K562 (cell line): ENCODE results near the gene TBC1D9. TPM values are rescaled to one million over a fixed set of nuclear protein-coding genes. Genes with fewer than 3 reads are reported as not detected.

ENCODE experiments used
- ATAC-seq: fragments of 200-7000 bp; cut with Tn5 transposase; 3 replicates; pipeline ENCODE4 v1.9.1; 2020; ENCODE audit warnings: moderate library complexity
- BruUV-seq: library from RNA; stranded (reverse); fragments of 400-500 nt; replicated peaks from 2 replicates; lab custom pipeline; 2021; lab: Mats Ljungman, UMichigan
- CTCF ChIA-PET: fragments of 300-600 bp; formaldehyde crosslinking; extraction: SDS; loops from one replicate; lab custom pipeline; 2021; ENCODE audit warnings: low intra/inter-chr PET ratio; lab: Yijun Ruan, JAX
- POLR2A ChIA-PET: fragments of 300-600, 350-650 bp; sonication (Branson Sonifier 250); formaldehyde crosslinking; extraction: SDS; loops from one replicate; lab custom pipeline; 2021; ENCODE audit warnings: antibody characterized with exemption, inconsistent platforms; lab: Yijun Ruan, JAX
- DNase-seq, 4 experiments: peaks; one replicate each; pipeline versions ENCODE4 v3.0.0 to v3.0.0-alpha.2; 2011 to 2018; ENCODE audit warnings: low spot score in 3 of 4, mixed read lengths in 3 of 4; ENCODE audit errors: extremely low read depth in 1 of 4
- FAIRE-seq: peaks from 2 replicates; lab custom pipeline; 2011; peaks lifted over from hg19 to GRCh38; lab: Jason Lieb, UNC
- H2AFZ ChIP-seq: 2 replicates; pipeline ENCODE4 v1.6.0; 2011; ENCODE audit warnings: low read depth, low read length, control low read depth, inconsistent platforms
- H3K27ac ChIP-seq: fragments of 200-600 bp; 3 replicates; pipeline ENCODE4 v1.8.0; 2011; ENCODE audit warnings: low read depth, mild to moderate bottlenecking, control low read depth, inconsistent platforms, low read length, moderate library complexity, mixed read lengths; ENCODE audit errors: extremely low read depth
- H3K27me3 ChIP-seq, 2 experiments: fragments of 300-600 bp in 1 of 2; 2 replicates in 1 of 2; 3 replicates in 1 of 2; pipeline versions ENCODE4 v1.6.0 to v1.8.0; 2011; ENCODE audit warnings: inconsistent platforms in 2 of 2, low read length in 2 of 2, mild to moderate bottlenecking in 1 of 2, mixed read lengths in 1 of 2, moderate library complexity in 1 of 2; ENCODE audit not compliant: control insufficient read depth in 2 of 2, insufficient read depth in 2 of 2
- H3K36me3 ChIP-seq: fragments of 300-600 bp; 3 replicates; pipeline ENCODE4 v1.8.0; 2011; ENCODE audit warnings: mild to moderate bottlenecking, low read length, inconsistent platforms; ENCODE audit not compliant: control insufficient read depth, insufficient read depth
- H3K4me1 ChIP-seq, 2 experiments: fragments of 200-600 bp in 1 of 2; replicated peaks in 1 of 2; 2 replicates in 1 of 2; 3 replicates in 1 of 2; pipeline versions ENCODE4 v1.5.1 to v1.8.0; 2011; ENCODE audit warnings: inconsistent platforms in 2 of 2, low read length in 2 of 2, mild to moderate bottlenecking in 1 of 2, mixed read lengths in 1 of 2, moderate library complexity in 1 of 2; ENCODE audit not compliant: control insufficient read depth in 2 of 2, insufficient read depth in 2 of 2
- H3K4me2 ChIP-seq: 2 replicates; pipeline ENCODE4 v1.6.1; 2011; ENCODE audit warnings: low read length, control low read depth, inconsistent platforms, mixed read lengths; ENCODE audit not compliant: insufficient read depth
- H3K4me3 ChIP-seq: fragments of 200-600 bp; sonication (generic), shearing (Covaris generic); 2 replicates; pipeline ENCODE4 v1.5.1; 2016; ENCODE audit warnings: control low read depth, inconsistent platforms
- H3K79me2 ChIP-seq: fragments of 200-600 bp; 3 replicates; pipeline ENCODE4 v1.8.0; 2011; ENCODE audit warnings: low read length, inconsistent platforms; ENCODE audit not compliant: control insufficient read depth, insufficient read depth
- H3K9ac ChIP-seq, 2 experiments: 2 replicates each; pipeline versions ENCODE4 v1.6.0 to v1.6.1; 2011; ENCODE audit warnings: low read depth in 2 of 2, low read length in 2 of 2, control low read depth in 1 of 2, inconsistent platforms in 1 of 2, mild to moderate bottlenecking in 1 of 2, mixed read lengths in 1 of 2; ENCODE audit not compliant: insufficient read depth in 1 of 2
- H3K9me1 ChIP-seq: one replicate; pipeline ENCODE4 v1.6.0; 2011; ENCODE audit warnings: inconsistent platforms, mild to moderate bottlenecking, low read length, moderate library complexity; ENCODE audit not compliant: control insufficient read depth, insufficient read depth
- H3K9me3 ChIP-seq: replicated peaks from 2 replicates; pipeline ENCODE4 v1.5.1; 2011; ENCODE audit warnings: low read depth, low read length, inconsistent platforms; ENCODE audit not compliant: control insufficient read depth, insufficient read depth
- H4K20me1 ChIP-seq: replicated peaks from 2 replicates; pipeline ENCODE4 v1.6.1; 2011; ENCODE audit warnings: low read length, inconsistent platforms, mixed read lengths; ENCODE audit not compliant: control insufficient read depth, insufficient read depth
- CBX2 ChIP-seq: fragments of 200-600 bp; sonication (generic); IDR thresholded peaks from one replicate; pipeline ENCODE4 v1.6.1; 2012; ENCODE audit warnings: mild to moderate bottlenecking, low read length, inconsistent platforms; ENCODE audit not compliant: insufficient read depth, poor library complexity, severe bottlenecking
- EZH2 ChIP-seq: IDR thresholded peaks from 2 replicates; pipeline ENCODE4 v1.6.1; 2012; ENCODE audit warnings: low read depth, mild to moderate bottlenecking, inconsistent platforms, low read length, borderline replicate concordance
- HBP1 ChIP-seq: fragments of 450-650 bp; formaldehyde crosslinking; IDR thresholded peaks from 2 replicates; pipeline ENCODE4 v1.4.0; 2022; ENCODE audit warnings: missing genetic modification characterization
- SAFB2 ChIP-seq: fragments of 200-400 bp; formaldehyde crosslinking; IDR thresholded peaks from 2 replicates; pipeline ENCODE4 v1.6.1; 2018; ENCODE audit warnings: borderline replicate concordance, low read length, low read depth, moderate library complexity; ENCODE audit not compliant: severe bottlenecking
- SLC30A9 ChIP-seq: fragments of 250-450 bp; sonication (Bioruptor Pico); IDR thresholded peaks from 2 replicates; pipeline ENCODE4 v1.8.0; 2022; ENCODE audit warnings: mild to moderate bottlenecking, moderate library complexity
- TAL1 ChIP-seq: fragments of 450-650 bp; IDR thresholded peaks from 2 replicates; pipeline ENCODE4 v1.6.1; 2016; ENCODE audit warnings: mild to moderate bottlenecking
- ZNF398 ChIP-seq: fragments of 250-450 bp; sonication (Bioruptor Pico); IDR thresholded peaks from 2 replicates; pipeline ENCODE4 v1.8.0; 2021; ENCODE audit warnings: moderate library complexity, mild to moderate bottlenecking, inconsistent platforms
- ZNF609 ChIP-seq: sonication (generic); formaldehyde crosslinking; IDR thresholded peaks from 2 replicates; pipeline ENCODE4 v1.8.1; 2023; ENCODE audit warnings: missing genetic modification reagents, mild to moderate bottlenecking, borderline replicate concordance
- ZNF699 ChIP-seq: fragments of 250-450 bp; sonication (Bioruptor Pico); IDR thresholded peaks from 2 replicates; pipeline ENCODE4 v1.8.0; 2021; ENCODE audit warnings: mild to moderate bottlenecking, moderate library complexity; ENCODE audit not compliant: insufficient replicate concordance
- WGBS: fragments of 100-300 bp; shearing (Covaris generic); methylation state at CpG from one replicate; pipeline ENCODE4 v1.1.6; 2016; ENCODE audit warnings: low coverage, mixed read lengths; ENCODE audit not compliant: insufficient coverage; ENCODE audit errors: missing lambda C conversion rate; 5-methylcytosine and 5-hydroxymethylcytosine counted together
- in situ Hi-C: fragments of 300-500 bp; cut with MboI; formaldehyde crosslinking; loops from 4 replicates; pipeline ENCODE4 v1.15.0; 2018; ENCODE audit warnings: inconsistent platforms, mixed read lengths
- intact Hi-C: fragments of 100-400 bp; cut with micrococcal nuclease; formaldehyde crosslinking; loops from 2 replicates; pipeline ENCODE4 v1.14.2; 2022
- polyA plus RNA-seq, 8 experiments: library from polyadenylated mRNA; depleted of rRNA in 4 of 8; stranded (reverse) in 5 of 8; unstranded in 3 of 8; fragments of >200 nt; fragmentation: Nextera tagmentation in 2 of 8; fragmentation: Illumina TruSeq in 1 of 8; extraction: Ambion mirVana in 2 of 8; extraction: Trizol in 1 of 8; gene quantifications; 2 replicates each; pipeline versions ENCODE4 v1.2.1 to v1.2.3, GENCODE V29; 2011 to 2014; ENCODE audit warnings: inconsistent platforms in 1 of 8, missing spikeins in 1 of 8
- total RNA-seq, 7 experiments: library from RNA; depleted of rRNA in 6 of 7; stranded (reverse); fragments of >200 nt in 6 of 7; fragmentation: Illumina TruSeq in 2 of 7; extraction: Trizol in 2 of 7; gene quantifications; 2 replicates each; pipeline versions ENCODE4 v1.2.1 to v1.2.3, GENCODE V29; 2011 to 2021; ENCODE audit warnings: low replicate concordance in 1 of 7

TBC1D9 gene
- total and polyA plus RNA-seq, 9 of the 15 experiments (the other 6 are each of a cell fraction or from before 2014, with no cell fraction given): 0.13 TPM; not detected in 8

- TF ChIP-seq ZNF609 (CRISPR knock-in tag) (no peak), SAFB2 (no peak), EZH2 (no peak)
These were observed 111.6 kb downstream of the TBC1D9 start (continued) for GRCh38 chr4:140644470-140645185.

- in situ Hi-C loops: no loop called here
- FAIRE-seq: no peak
- BruUV-seq: no TSS peak
- no peak for TF ChIP-seq HBP1 (CRISPR knock-in tag)
- no peak for TF ChIP-seq ZNF699 (CRISPR knock-in tag)
- TF ChIP-seq TAL1: no peak
- no peak for TF ChIP-seq ZNF398 (CRISPR knock-in tag)
- TF ChIP-seq CBX2: no peak
- TF ChIP-seq SLC30A9 (CRISPR knock-in tag): no peak
These were observed 112.6 kb downstream of the TBC1D9 start for GRCh38 chr4:140643571-140644055.

More at GRCh38 chr4:140643571-140644055, 112.6 kb downstream of the TBC1D9 start:
- Histone ChIP-seq H2AFZ (no peak overlapping the region), H3K9me1 (peaks cover 2% of the 10 kb centered on the region), H3K79me2 (no peaks in the 10 kb centered on the region), H3K27me3 (peaks cover 30 to 39% of the 10 kb centered on the region in 2 experiments; a peak in 4 of 5 replicates), H3K4me2 (no peak overlapping the region), H3K9me3 (no peaks in the 10 kb centered on the region), H4K20me1 (no peaks in the 10 kb centered on the region), H3K9ac (no peak overlapping the region), H3K4me1 (peaks cover 0 to 15% of the 10 kb centered on the region in 2 experiments; a peak in 2 of 5 replicates), H3K4me3 (no peak overlapping the region), H3K27ac (no peak overlapping the region), H3K36me3 (no peaks in the 10 kb centered on the region)
- DNase-seq (no peak), ATAC-seq (no peak; the same call in 1 of the 3 replicates)
- 0% methylated on average over 28 of the region's 33 CpGs for WGBS
- POLR2A ChIA-PET: no interaction called here
- CTCF ChIA-PET: no interaction called here
- intact Hi-C loops: no loop called here
